Kidney epithelial cell (primary cell): Measurements from ENCODE around the gene TRMT2A. TPM values are rescaled to one million over a fixed set of nuclear protein-coding genes. Genes with fewer than 3 reads are reported as not detected.

Experiments
- DNase-seq: peaks from one replicate; pipeline ENCODE4 v3.0.0-alpha.2; 2010; ENCODE audit warnings: low read depth
- H3K27me3 ChIP-seq: 2 replicates; pipeline ENCODE4 v1.6.0; 2011; ENCODE audit warnings: low read length; ENCODE audit not compliant: control insufficient read depth, insufficient read depth
- H3K36me3 ChIP-seq: 2 replicates; pipeline ENCODE4 v1.5.1; 2011; ENCODE audit warnings: low read length; ENCODE audit not compliant: control insufficient read depth, insufficient read depth
- H3K4me3 ChIP-seq: 2 replicates; pipeline ENCODE4 v1.5.1; 2011; ENCODE audit warnings: low read depth, mild to moderate bottlenecking, control low read depth, low read length
- total RNA-seq: library from RNA; depleted of rRNA; stranded (reverse); fragments of >200 nt; gene quantifications from 2 replicates; pipeline ENCODE4 v1.2.3, GENCODE V29; 2015
- TF ChIP-seq, protein P1 (sequence below): IDR thresholded peaks from 2 replicates; pipeline ENCODE4 v1.5.1; 2011; ENCODE audit warnings: mild to moderate bottlenecking, moderate library complexity, low read length, control low read depth, inconsistent platforms; ENCODE audit not compliant: insufficient read depth, poor library complexity, severe bottlenecking

TRMT2A gene
- total RNA-seq, 1 donor from 2014 or later, result 44.5 TPM

DNA sequence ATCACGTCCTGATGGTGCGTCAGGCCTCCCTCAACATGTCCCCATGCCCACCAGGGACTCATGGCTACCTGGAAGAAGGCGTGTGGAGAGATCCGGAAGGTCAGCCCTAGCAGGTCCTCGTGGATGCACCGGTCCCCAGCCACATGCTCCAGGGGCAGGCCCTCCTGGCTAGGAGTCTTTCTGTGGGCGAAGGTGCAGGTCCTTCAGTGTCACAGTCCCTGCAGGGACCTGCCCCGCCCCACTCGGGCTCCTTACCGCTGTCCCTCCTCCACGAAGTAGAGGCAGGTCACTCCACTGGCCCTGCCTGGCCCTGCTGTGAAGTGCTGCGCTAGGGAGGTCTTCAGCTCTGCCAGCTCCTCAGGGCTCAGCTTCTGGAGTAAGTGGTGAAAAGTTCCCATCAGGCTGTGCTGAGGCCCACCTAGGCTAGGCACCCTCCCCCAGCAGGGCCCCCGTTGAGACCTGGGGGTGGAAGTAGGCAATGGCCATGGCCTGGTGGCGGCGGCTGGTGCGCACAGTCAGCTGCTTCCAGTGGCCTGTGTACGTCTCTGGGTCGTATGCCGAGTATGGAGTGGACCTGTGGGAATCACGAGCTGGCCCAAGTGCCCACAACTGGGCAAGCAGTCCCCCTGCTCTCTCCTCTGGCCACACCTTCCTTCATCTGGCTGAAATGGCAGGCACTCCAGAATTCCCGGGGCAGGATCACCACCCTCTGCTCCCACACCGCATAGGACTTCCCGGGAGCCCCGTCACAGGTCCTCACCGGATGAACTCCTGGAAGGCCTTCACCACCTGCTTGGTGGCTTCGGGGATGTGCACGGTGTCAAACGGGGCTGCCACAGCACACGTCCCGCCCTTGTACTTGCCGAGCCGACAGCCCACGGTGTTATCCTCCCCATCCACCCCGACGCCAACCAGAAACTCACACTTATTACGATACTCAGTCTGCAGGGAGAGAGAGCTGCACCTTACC lies 2.2 kb downstream of the TRMT2A start:
- H3K27me3 ChIP-seq, result no peaks in the 10 kb centered on the region
- TF ChIP-seq, protein P1, sequence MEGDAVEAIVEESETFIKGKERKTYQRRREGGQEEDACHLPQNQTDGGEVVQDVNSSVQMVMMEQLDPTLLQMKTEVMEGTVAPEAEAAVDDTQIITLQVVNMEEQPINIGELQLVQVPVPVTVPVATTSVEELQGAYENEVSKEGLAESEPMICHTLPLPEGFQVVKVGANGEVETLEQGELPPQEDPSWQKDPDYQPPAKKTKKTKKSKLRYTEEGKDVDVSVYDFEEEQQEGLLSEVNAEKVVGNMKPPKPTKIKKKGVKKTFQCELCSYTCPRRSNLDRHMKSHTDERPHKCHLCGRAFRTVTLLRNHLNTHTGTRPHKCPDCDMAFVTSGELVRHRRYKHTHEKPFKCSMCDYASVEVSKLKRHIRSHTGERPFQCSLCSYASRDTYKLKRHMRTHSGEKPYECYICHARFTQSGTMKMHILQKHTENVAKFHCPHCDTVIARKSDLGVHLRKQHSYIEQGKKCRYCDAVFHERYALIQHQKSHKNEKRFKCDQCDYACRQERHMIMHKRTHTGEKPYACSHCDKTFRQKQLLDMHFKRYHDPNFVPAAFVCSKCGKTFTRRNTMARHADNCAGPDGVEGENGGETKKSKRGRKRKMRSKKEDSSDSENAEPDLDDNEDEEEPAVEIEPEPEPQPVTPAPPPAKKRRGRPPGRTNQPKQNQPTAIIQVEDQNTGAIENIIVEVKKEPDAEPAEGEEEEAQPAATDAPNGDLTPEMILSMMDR, result no peak
- peaks cover 7% of the 10 kb centered on the region for H3K36me3 ChIP-seq
- no peak overlapping the region for H3K4me3 ChIP-seq
- no peak for DNase-seq

DNA sequence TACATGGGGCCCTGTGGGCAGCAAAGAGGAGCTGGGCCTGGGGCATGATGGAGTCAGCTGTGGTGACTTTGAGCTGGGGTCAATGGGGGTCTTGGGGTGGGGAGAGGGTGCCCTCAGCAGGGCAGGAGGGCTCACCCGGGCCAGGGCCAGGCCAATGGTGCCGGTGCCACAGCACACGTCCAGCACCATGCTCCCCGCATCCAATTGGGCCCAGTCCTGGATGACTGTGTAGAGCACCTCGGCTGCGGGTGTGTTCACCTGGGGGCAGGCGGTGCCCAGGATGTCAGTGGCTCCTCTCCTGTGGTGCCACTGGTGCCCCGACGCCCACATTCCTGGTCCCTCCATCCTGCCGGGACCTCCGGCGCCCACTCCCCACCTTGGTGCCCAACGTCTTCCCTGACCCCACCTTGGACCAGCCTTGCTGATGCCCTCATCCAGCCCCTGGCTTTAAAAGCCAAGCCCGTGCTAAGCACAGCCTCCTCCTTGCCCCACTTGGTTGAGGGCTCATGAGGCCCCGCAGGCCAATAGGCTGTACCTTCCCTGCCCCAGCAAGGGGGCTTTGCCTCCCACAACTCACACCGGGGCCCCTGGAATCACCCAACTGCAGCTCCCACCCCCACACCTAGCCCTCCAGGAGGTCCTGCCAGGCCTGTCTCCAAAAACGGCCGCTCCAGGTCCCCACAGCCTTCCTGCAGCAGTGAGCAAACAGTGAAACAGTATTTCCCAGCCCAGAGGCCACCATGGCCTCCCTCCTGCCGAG lies 3.3 kb downstream of the TRMT2A start:
- TF ChIP-seq, protein P1, result no peak
- Histone ChIP-seq H3K4me3 (no peak overlapping the region), H3K36me3 (peaks cover 7% of the 10 kb centered on the region), H3K27me3 (no peaks in the 10 kb centered on the region)
- DNase-seq, result no peak

DNA sequence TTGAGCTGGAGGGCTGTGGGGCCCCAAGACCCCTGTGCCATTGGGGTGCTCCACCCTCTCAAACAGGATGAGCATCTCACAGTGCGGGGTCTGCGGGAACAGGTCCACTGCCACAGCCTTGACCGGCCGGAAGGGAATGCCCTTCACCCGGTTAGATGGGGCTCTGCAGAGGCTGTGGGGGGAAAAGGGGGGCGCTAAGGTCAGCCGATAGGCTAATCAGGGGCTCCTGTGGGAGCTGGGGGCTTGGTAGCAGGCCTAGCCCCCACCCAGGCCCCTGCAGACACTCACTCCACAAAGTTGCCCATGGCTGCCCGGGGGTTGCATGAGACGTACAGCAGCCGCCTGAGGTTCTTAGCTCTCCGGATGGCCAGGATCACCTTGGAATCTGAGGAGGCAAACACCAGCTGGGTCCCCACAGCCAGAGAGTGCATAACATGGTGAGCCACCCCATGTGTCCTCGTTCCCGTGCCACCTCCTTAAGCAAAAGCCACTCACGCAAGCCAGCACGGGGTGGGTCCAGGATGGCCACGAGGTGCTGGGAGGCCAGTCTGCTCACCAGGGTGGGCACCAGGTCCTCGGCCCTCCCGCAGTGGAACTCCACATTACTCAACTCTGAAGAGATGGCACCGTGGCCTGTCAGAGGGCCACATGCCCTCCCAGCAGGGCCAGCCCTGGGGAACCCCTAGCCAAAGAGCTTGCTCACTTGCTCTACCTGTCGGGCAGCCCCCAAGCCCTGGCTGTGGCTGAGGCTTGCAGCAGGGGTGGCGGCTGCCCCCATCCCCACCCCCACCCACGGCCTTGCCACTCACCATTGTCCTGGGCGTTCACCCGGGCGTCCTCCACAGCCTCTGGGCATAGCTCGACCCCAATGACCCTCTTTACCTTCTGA lies 4.2 kb downstream of the TRMT2A start:
- Histone ChIP-seq H3K36me3 (peaks cover 7% of the 10 kb centered on the region), H3K4me3 (no peak overlapping the region), H3K27me3 (no peaks in the 10 kb centered on the region)
- DNase-seq, result no peak
- TF ChIP-seq, protein P1, result no peak

DNA sequence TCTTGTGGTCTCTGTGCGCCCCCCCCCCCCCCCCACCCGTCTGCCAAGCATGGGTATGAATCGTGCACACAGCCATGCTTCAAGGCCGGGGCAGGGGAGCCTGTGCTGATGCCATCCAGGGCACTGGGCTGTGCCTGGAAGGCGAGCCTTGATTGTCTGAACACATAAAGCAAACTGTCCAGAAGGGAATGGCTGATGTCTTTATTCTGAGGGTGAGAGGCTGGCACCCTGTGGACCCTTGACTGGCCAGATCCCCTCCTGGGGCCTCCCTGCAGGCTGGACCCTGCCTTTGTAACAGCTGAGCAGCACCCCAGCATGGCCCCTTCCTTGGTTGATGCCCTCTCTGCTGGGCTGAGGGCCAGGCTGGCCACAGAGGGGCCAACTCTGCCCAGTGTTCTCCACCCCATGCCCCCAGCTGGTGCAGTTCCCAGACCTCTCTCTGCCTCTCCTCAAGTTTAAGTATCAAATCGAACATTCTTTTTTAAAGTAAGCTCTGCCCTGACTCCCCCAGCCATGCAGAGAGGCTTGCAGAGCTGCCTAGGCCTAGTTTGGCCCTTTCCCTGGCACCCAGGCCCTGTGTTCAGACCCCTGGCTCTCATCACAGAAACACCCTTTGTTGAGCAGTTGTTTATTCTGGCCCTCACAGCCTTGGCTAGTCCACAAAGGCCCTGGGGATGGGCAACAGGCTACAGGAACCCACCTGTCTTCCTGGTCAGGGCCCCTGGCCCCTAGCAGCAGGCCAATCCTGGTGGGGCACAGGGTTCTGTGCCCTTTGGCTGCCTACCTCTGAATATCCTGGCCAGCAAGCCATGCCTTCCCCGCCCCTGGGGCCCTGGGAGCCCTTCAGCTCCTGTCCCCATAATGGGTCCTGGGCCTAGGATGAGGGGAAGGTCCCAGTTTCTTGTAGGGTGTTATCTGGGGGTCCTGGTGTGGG lies 5.1 kb downstream of the TRMT2A start:
- TF ChIP-seq, protein P1, result no peak
- H3K27me3 ChIP-seq, result no peaks in the 10 kb centered on the region
- peaks cover 7% of the 10 kb centered on the region for H3K36me3 ChIP-seq
- H3K4me3 ChIP-seq, result no peak overlapping the region
- DNase-seq, result no peak
